Gastroesophageal sphincter (tissue), 4 donors: ENCODE measurements around the gene TAPT1. TPM values are rescaled to one million over a fixed set of nuclear protein-coding genes. Genes with fewer than 3 reads are reported as not detected.

Source experiments
- ATAC-seq: fragments of 150-250 bp; one replicate; pipeline ENCODE4 v1.9.1; 2016; ENCODE audit warnings: mild to moderate bottlenecking, moderate library complexity
- H3K27ac ChIP-seq, 4 donors: fragments of 200-600 bp; sonication (generic) in 3 of 4; 1 replicate in 3 of 4; 2 replicates in 1 of 4; pipeline ENCODE4 v1.5.1; 2016 to 2019
- H3K27me3 ChIP-seq: fragments of 200-600 bp; sonication (generic); one replicate; pipeline ENCODE4 v1.5.1; 2019
- H3K36me3 ChIP-seq, 2 donors: fragments of 200-600 bp; sonication (generic); one replicate each; pipeline ENCODE4 v1.5.1; 2019; ENCODE audit warnings: control low read depth in 1 of 2
- H3K4me1 ChIP-seq, 3 donors: fragments of 200-600 bp; sonication (generic); 1 replicate in 2 of 3; 2 replicates in 1 of 3; pipeline ENCODE4 v1.5.1; 2016 to 2019; ENCODE audit warnings: control low read depth in 2 of 3
- H3K4me3 ChIP-seq, 2 donors: fragments of 200-600 bp; sonication (generic); one replicate each; pipeline ENCODE4 v1.5.1; 2019; ENCODE audit warnings: mild to moderate bottlenecking in 1 of 2, moderate library complexity in 1 of 2
- H3K9me3 ChIP-seq, 3 donors: fragments of 200-600 bp; sonication (generic); one replicate each; pipeline ENCODE4 v1.5.1; 2017 to 2019; ENCODE audit warnings: control low read depth in 2 of 3
- CTCF ChIP-seq, 4 experiments: fragments of 200-600 bp in 2 of 4; fragments of 450-650 bp in 2 of 4; sonication (generic) in 1 of 4; IDR thresholded peaks; one replicate each; pipeline ENCODE4 v1.5.1; 2017 to 2019; ENCODE audit warnings: antibody characterized with exemption in 4 of 4, mild to moderate bottlenecking in 2 of 4, moderate library complexity in 2 of 4
- EP300 ChIP-seq: sonication (generic); formaldehyde crosslinking; IDR thresholded peaks from one replicate; pipeline ENCODE4 v1.6.1; 2017; ENCODE audit warnings: antibody characterized with exemption, mild to moderate bottlenecking
- POLR2A ChIP-seq, 2 donors: fragments of 450-650 bp; IDR thresholded peaks; one replicate each; pipeline ENCODE4 v1.6.1; 2017; ENCODE audit warnings: antibody characterized with exemption in 2 of 2, mild to moderate bottlenecking in 2 of 2, moderate library complexity in 1 of 2
- POLR2AphosphoS5 ChIP-seq: sonication (generic); formaldehyde crosslinking; IDR thresholded peaks from one replicate; pipeline ENCODE4 v1.6.1; 2017; ENCODE audit warnings: antibody characterized with exemption
- WGBS, 2 donors: methylation state at CpG; one replicate each; pipeline ENCODE4 v1.1.5; 2018; ENCODE audit warnings: low coverage in 1 of 2; 5-methylcytosine and 5-hydroxymethylcytosine counted together
- total RNA-seq, 4 donors: library from RNA; depleted of rRNA; stranded (reverse); fragments of >200 nt; gene quantifications; one replicate each; pipeline ENCODE4 v1.1.0, GENCODE V29; 2016

The TAPT1 gene
- total RNA-seq, 4 donors from 2014 or later: 29.9 to 40.4 (median 35.9) TPM

GRCh38 chr4:16119981-16120380 is 106.3 kb downstream of the TAPT1 start:
- no peaks in the 10 kb centered on the region for H3K4me1 ChIP-seq
- no peaks in the 10 kb centered on the region for H3K27me3 ChIP-seq
- TF ChIP-seq CTCF (IDR thresholded peaks at IDR 0.05) (no peak), EP300 (no peak), POLR2AphosphoS5 (no peak), POLR2A (IDR thresholded peaks at IDR 0.05) (no peak)
- no peak for ATAC-seq
- H3K4me3 ChIP-seq: no peak overlapping the region
- no peak overlapping the region for H3K27ac ChIP-seq
- H3K36me3 ChIP-seq: no peaks in the 10 kb centered on the region
- 78 to 82% methylated on average over 4 of the region's 4 CpGs for WGBS, 2 donors
- no peaks in the 10 kb centered on the region for H3K9me3 ChIP-seq

GRCh38 chr4:16118090-16118489 is 108.2 kb downstream of the TAPT1 start:
- Histone ChIP-seq H3K4me3 (no peak overlapping the region), H3K36me3 (no peaks in the 10 kb centered on the region), H3K9me3 (no peaks in the 10 kb centered on the region), H3K27ac (no peak overlapping the region), H3K27me3 (no peaks in the 10 kb centered on the region), H3K4me1 (no peaks in the 10 kb centered on the region)
- ATAC-seq: no peak
- TF ChIP-seq POLR2A (IDR thresholded peaks at IDR 0.05) (no peak), POLR2AphosphoS5 (no peak), CTCF (IDR thresholded peaks at IDR 0.05) (no peak)
- WGBS, 2 donors: 30 to 44% methylated on average over 2 of the region's 2 CpGs

GRCh38 chr4:16117164-16117563 is 109.1 kb downstream of the TAPT1 start:
- no peaks in the 10 kb centered on the region for H3K36me3 ChIP-seq
- no peak overlapping the region for H3K4me3 ChIP-seq
- H3K9me3 ChIP-seq: no peaks in the 10 kb centered on the region
- no peaks in the 10 kb centered on the region for H3K4me1 ChIP-seq
- TF ChIP-seq POLR2A (IDR thresholded peaks at IDR 0.05) (no peak), POLR2AphosphoS5 (no peak), EP300 (no peak), CTCF (IDR thresholded peaks at IDR 0.05) (no peak)
- WGBS, 2 donors: 75 to 78% methylated on average over 2 to 4 of the region's 5 CpGs
- ATAC-seq: no peak
- no peak overlapping the region for H3K27ac ChIP-seq
- H3K27me3 ChIP-seq: no peaks in the 10 kb centered on the region

DNA sequence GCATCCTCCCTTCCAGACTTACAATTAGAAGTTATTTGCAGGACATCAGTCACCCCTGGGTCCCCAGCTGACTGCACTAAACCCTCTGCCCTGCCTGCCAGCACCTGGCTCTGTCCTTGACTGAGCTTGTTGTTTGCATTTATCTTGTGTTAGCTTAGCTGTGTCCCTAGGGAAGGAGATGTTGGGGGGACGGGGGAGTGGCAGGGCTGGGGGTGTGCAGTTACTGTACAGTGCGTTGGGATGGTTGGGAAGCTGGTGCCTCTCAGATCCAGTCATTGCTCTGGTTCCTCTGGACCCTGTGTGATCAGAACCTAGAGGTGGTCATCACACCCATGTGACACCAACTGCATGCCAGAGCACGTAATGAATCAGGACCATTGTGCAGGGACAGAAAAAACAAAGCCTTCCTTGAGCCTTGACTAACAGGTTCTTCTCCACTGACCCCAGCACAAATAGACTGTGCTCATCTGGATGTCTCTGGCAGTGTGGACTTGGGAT is 109.7 kb downstream of the TAPT1 start:
- H3K9me3 ChIP-seq: no peaks in the 10 kb centered on the region
- no peaks in the 10 kb centered on the region for H3K27me3 ChIP-seq
- TF ChIP-seq CTCF (IDR thresholded peaks at IDR 0.05) (no peak), EP300 (no peak), POLR2A (IDR thresholded peaks at IDR 0.05) (no peak), POLR2AphosphoS5 (no peak)
- 100% methylated on average over 1 of the region's 3 CpGs for WGBS, 2 donors
- H3K27ac ChIP-seq: no peak overlapping the region
- no peaks in the 10 kb centered on the region for H3K4me1 ChIP-seq
- H3K36me3 ChIP-seq: no peaks in the 10 kb centered on the region
- no peak for ATAC-seq
- H3K4me3 ChIP-seq: no peak overlapping the region

DNA sequence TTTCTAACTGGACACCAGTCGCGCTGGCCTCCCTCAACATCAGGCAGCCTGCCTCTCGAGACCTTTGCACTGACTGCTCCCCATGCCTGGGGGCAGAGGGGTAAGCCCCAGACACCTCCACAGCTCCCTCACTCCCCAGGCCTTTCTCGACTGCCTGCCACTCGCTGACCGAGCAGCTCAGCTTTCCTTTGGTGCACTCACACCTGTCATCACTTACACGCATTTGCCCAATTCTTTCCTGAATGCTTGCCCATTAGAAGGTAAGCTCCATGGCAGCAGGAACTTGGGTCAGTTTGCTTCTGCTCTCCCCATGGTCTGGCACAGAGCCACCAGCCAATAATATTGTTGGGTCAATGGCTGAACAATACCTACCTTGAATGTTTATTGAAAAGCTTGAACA is 110.3 kb downstream of the TAPT1 start:
- ATAC-seq: no peak
- 91 to 98% methylated on average over 7 of the region's 7 CpGs for WGBS, 2 donors
- Histone ChIP-seq H3K27ac (no peak overlapping the region), H3K27me3 (no peaks in the 10 kb centered on the region), H3K4me3 (no peak overlapping the region), H3K36me3 (no peaks in the 10 kb centered on the region), H3K4me1 (no peaks in the 10 kb centered on the region), H3K9me3 (no peaks in the 10 kb centered on the region)
- no peak for TF ChIP-seq POLR2A (IDR thresholded peaks at IDR 0.05)
